WTC11 (cell line): ENCODE data around the gene ADIG.

Experiments used
- CBFB ChIP-seq: sonication (generic); formaldehyde crosslinking; IDR thresholded peaks from 2 replicates; pipeline ENCODE4 v1.8.1; 2022; ENCODE audit warnings: mild to moderate bottlenecking, low read depth, missing genetic modification reagents
- ELF4 ChIP-seq: sonication (generic); formaldehyde crosslinking; IDR thresholded peaks from 2 replicates; pipeline ENCODE4 v1.8.1; 2022; ENCODE audit warnings: low read depth, mild to moderate bottlenecking, moderate library complexity, missing genetic modification reagents
- ETV6 ChIP-seq: sonication (generic); formaldehyde crosslinking; IDR thresholded peaks from 2 replicates; pipeline ENCODE4 v1.8.1; 2022; ENCODE audit warnings: mild to moderate bottlenecking, missing genetic modification reagents
- JUN ChIP-seq: sonication (generic); formaldehyde crosslinking; IDR thresholded peaks from 2 replicates; pipeline ENCODE4 v1.8.0; 2023; ENCODE audit warnings: mild to moderate bottlenecking, missing genetic modification reagents
- NR1H2 ChIP-seq: sonication (generic); formaldehyde crosslinking; IDR thresholded peaks from 2 replicates; pipeline ENCODE4 v1.9.0; 2021; ENCODE audit warnings: mild to moderate bottlenecking, moderate library complexity, missing genetic modification reagents
- NR2C2 ChIP-seq: sonication (generic); formaldehyde crosslinking; IDR thresholded peaks from 2 replicates; pipeline ENCODE4 v1.8.0; 2022; ENCODE audit warnings: mild to moderate bottlenecking, missing genetic modification reagents
- SMAD4 ChIP-seq: sonication (generic); formaldehyde crosslinking; IDR thresholded peaks from 2 replicates; pipeline ENCODE4 v1.8.0; 2022; ENCODE audit warnings: mild to moderate bottlenecking, missing genetic modification reagents
- TEAD4 ChIP-seq: sonication (generic); formaldehyde crosslinking; IDR thresholded peaks from 2 replicates; pipeline ENCODE4 v1.8.0; 2022; ENCODE audit warnings: mild to moderate bottlenecking, missing genetic modification reagents
- ZNF121 ChIP-seq: sonication (generic); formaldehyde crosslinking; IDR thresholded peaks from 2 replicates; pipeline ENCODE4 v1.8.0; 2023; ENCODE audit warnings: missing genetic modification reagents
- ZNF423 ChIP-seq: fragments of 250-450 bp; sonication (Bioruptor Pico); IDR thresholded peaks from 2 replicates; pipeline ENCODE4 v2.1.2; 2022; ENCODE audit warnings: mild to moderate bottlenecking, moderate library complexity
- TF ChIP-seq, protein P1 (sequence below): sonication (generic); formaldehyde crosslinking; conservative IDR thresholded peaks from 2 replicates; pipeline ENCODE4 v1.8.1; 2022; ENCODE audit warnings: mild to moderate bottlenecking, missing genetic modification reagents
- TF ChIP-seq, protein P2 (sequence below): sonication (generic); formaldehyde crosslinking; IDR thresholded peaks from 2 replicates; pipeline ENCODE4 v1.8.1; 2022; ENCODE audit warnings: mild to moderate bottlenecking, missing genetic modification reagents, moderate library complexity, borderline replicate concordance
- TF ChIP-seq, protein P3 (sequence below): fragments of 250-450 bp; sonication (Bioruptor Pico); IDR thresholded peaks from 2 replicates; pipeline ENCODE4 v1.9.0; 2021; ENCODE audit warnings: mild to moderate bottlenecking, borderline replicate concordance
- TF ChIP-seq, protein P4 (sequence below): fragments of 200-600 bp; IDR thresholded peaks from 2 replicates; pipeline ENCODE4 v1.8.0; 2022; ENCODE audit warnings: antibody characterized with exemption

DNA sequence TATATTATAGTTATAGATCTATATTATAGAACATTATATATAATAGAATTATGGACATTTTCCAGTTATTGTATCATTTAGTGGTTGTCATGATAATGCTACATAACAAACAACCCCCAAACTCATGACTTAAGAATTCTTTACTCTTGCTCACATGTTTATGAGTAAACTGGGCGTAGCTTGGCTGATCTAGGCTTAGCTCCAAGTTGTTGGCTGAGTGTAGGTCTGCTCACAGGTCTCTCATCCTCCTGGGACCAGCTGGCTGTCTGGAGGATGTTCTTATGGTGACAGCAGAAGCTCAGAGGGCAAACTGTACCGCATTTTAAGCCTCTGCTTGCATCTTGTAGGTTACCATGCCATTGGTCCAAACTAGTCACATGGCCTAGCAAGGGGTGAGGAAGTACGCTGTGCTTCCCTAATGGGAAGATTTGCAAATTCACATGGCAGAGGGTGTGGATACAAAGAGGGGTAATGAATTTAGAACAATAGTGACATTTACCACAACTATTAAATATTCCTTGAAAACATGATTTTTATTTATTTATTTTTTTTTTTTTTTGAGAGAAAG lies 54.8 kb downstream of the ADIG start:
- TF ChIP-seq, protein P1, sequence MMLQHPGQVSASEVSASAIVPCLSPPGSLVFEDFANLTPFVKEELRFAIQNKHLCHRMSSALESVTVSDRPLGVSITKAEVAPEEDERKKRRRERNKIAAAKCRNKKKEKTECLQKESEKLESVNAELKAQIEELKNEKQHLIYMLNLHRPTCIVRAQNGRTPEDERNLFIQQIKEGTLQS (CRISPR knock-in tag): no peak
- TF ChIP-seq TEAD4 (CRISPR knock-in tag) (no peak), SMAD4 (CRISPR knock-in tag) (no peak), JUN (CRISPR knock-in tag) (no peak), NR1H2 (no peak), ZNF423 (no peak), NR2C2 (CRISPR knock-in tag) (no peak), ELF4 (CRISPR knock-in tag) (no peak), CBFB (CRISPR knock-in tag) (no peak), ZNF121 (CRISPR knock-in tag) (no peak), ETV6 (CRISPR knock-in tag) (no peak)
- TF ChIP-seq, protein P2, sequence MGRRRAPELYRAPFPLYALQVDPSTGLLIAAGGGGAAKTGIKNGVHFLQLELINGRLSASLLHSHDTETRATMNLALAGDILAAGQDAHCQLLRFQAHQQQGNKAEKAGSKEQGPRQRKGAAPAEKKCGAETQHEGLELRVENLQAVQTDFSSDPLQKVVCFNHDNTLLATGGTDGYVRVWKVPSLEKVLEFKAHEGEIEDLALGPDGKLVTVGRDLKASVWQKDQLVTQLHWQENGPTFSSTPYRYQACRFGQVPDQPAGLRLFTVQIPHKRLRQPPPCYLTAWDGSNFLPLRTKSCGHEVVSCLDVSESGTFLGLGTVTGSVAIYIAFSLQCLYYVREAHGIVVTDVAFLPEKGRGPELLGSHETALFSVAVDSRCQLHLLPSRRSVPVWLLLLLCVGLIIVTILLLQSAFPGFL (CRISPR knock-in tag): no peak
- TF ChIP-seq, protein P3, sequence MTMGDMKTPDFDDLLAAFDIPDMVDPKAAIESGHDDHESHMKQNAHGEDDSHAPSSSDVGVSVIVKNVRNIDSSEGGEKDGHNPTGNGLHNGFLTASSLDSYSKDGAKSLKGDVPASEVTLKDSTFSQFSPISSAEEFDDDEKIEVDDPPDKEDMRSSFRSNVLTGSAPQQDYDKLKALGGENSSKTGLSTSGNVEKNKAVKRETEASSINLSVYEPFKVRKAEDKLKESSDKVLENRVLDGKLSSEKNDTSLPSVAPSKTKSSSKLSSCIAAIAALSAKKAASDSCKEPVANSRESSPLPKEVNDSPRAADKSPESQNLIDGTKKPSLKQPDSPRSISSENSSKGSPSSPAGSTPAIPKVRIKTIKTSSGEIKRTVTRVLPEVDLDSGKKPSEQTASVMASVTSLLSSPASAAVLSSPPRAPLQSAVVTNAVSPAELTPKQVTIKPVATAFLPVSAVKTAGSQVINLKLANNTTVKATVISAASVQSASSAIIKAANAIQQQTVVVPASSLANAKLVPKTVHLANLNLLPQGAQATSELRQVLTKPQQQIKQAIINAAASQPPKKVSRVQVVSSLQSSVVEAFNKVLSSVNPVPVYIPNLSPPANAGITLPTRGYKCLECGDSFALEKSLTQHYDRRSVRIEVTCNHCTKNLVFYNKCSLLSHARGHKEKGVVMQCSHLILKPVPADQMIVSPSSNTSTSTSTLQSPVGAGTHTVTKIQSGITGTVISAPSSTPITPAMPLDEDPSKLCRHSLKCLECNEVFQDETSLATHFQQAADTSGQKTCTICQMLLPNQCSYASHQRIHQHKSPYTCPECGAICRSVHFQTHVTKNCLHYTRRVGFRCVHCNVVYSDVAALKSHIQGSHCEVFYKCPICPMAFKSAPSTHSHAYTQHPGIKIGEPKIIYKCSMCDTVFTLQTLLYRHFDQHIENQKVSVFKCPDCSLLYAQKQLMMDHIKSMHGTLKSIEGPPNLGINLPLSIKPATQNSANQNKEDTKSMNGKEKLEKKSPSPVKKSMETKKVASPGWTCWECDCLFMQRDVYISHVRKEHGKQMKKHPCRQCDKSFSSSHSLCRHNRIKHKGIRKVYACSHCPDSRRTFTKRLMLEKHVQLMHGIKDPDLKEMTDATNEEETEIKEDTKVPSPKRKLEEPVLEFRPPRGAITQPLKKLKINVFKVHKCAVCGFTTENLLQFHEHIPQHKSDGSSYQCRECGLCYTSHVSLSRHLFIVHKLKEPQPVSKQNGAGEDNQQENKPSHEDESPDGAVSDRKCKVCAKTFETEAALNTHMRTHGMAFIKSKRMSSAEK: no peak
- TF ChIP-seq, protein P4, sequence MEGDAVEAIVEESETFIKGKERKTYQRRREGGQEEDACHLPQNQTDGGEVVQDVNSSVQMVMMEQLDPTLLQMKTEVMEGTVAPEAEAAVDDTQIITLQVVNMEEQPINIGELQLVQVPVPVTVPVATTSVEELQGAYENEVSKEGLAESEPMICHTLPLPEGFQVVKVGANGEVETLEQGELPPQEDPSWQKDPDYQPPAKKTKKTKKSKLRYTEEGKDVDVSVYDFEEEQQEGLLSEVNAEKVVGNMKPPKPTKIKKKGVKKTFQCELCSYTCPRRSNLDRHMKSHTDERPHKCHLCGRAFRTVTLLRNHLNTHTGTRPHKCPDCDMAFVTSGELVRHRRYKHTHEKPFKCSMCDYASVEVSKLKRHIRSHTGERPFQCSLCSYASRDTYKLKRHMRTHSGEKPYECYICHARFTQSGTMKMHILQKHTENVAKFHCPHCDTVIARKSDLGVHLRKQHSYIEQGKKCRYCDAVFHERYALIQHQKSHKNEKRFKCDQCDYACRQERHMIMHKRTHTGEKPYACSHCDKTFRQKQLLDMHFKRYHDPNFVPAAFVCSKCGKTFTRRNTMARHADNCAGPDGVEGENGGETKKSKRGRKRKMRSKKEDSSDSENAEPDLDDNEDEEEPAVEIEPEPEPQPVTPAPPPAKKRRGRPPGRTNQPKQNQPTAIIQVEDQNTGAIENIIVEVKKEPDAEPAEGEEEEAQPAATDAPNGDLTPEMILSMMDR: no peak
